T1000 (cell line): ENCODE results near the gene ANKLE1.

Experiments used
- DNase-seq: peaks from one replicate; lab custom pipeline; 2025; ENCODE audit warnings: mixed read lengths; lab: John Stamatoyannopoulos, UW

The ANKLE1 gene

GRCh38 chr19:17305517-17306284, 24.0 kb downstream of the ANKLE1 start, which contains the start of gene MRPL34:
Gene MRPL34 (plus strand): TSS chr19:17305872. CDS start chr19:17305893, 21 bp downstream.
- DNase-seq = peak; percentile 98

DNA sequence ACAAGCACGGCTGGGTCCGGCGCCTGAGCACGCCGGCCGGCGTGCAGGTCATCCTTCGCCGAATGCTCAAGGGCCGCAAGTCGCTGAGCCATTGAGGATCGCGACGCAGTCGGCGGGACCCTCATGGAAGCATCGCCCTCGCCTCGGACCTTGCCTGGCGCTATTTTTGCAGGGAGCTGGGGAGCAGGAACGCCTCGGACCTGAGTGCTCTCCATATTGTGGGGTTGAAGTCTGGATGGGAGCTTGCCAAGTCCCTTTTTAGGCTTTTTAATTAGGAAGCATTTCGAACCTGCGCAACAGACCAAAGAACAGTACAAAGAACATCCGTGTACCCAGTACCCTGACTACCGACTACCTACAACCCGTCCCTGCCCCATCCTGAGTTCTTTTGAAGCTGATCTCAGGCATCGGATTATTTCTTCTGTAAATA, 24.6 kb downstream of the ANKLE1 start:
- DNase-seq = no peak

GRCh38 chr19:17307876-17308377, 26.2 kb downstream of the ANKLE1 start:
- no peak for DNase-seq

GRCh38 chr19:17309198-17309964, 27.7 kb downstream of the ANKLE1 start, which contains the start of gene DDA1:
Gene DDA1 (plus strand): TSS chr19:17309563. CDS start chr19:17309655, 92 bp downstream.
- DNase-seq = peak; percentile 97

GRCh38 chr19:17309965-17310461, 28.3 kb downstream of the ANKLE1 start:
- DNase-seq = no peak

GRCh38 chr19:17311455-17312188, 29.9 kb downstream of the ANKLE1 start:
- DNase-seq = peak; percentile 62

GRCh38 chr19:17312189-17313113, 30.8 kb downstream of the ANKLE1 start:
- no peak for DNase-seq

- DNase-seq = no peak
Measured at GRCh38 chr19:17314007-17314593, 32.4 kb downstream of the ANKLE1 start.

GRCh38 chr19:17318966-17319365, 37.3 kb downstream of the ANKLE1 start:
- no peak for DNase-seq

- DNase-seq = no peak
Measured at GRCh38 chr19:17319473-17320238, 38.0 kb downstream of the ANKLE1 start.

DNA sequence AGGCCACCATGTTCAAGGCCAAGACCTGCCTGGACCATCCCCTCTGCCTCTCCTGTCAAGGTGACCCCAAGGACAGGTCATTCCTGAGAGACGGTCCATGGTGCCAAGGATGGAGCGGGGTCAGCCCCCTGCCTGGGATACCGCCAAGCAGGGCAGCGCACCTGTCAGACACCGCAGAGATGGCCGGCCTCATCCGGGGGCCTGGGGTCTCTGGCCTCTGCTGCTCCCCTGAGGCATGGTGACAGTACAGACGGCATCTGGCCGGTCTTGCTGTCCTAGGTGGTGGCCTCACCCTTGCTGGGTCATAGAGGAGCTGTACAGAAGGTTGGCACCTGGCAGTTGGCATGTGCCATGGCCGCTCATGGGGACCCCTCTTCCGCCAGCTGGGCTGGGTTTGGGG, 38.7 kb downstream of the ANKLE1 start:
- no peak for DNase-seq

DNA sequence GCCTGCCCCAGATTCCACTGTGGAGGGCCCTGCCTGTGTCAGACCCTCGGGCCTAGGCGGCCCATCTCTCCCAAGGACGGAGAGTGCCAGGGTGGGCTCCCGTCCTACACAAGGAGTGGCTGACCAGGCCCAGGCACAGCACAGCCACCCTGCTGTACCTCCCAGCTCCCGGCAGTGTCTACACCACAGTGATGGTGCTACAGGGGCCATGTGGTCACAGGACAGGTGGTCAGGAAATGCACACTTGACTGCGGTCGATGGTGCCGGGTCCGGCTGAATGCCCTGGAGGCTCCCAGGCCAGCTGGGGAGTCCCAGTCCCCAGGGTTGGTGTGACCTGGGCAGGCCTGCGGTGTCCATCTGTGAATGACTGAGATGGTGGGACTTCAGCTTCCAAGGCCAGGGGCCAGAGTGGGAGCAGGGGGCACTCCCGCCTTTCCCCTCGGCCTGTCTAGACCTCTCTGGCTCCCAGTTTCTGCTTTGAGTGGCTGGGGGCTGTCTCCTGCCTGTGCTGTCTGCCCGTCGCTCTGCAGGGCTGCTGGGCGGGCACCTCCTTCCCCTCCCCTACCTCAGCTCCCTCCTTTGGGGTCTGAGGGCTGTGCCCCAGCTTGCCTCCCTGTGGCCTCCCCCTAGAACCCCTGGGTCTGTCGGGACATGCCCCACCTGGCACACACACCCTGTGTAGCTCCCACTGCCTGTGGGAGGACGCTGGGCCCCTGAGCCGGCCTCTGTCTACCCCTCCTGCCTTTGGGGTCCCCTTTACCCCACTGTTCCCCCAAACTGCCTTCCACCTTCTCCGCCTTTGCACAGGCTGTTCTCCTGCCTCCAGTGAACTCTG, 40.2 kb downstream of the ANKLE1 start:
- DNase-seq = no peak

GRCh38 chr19:17322854-17323253, 41.2 kb downstream of the ANKLE1 start:
- no peak for DNase-seq

DNA sequence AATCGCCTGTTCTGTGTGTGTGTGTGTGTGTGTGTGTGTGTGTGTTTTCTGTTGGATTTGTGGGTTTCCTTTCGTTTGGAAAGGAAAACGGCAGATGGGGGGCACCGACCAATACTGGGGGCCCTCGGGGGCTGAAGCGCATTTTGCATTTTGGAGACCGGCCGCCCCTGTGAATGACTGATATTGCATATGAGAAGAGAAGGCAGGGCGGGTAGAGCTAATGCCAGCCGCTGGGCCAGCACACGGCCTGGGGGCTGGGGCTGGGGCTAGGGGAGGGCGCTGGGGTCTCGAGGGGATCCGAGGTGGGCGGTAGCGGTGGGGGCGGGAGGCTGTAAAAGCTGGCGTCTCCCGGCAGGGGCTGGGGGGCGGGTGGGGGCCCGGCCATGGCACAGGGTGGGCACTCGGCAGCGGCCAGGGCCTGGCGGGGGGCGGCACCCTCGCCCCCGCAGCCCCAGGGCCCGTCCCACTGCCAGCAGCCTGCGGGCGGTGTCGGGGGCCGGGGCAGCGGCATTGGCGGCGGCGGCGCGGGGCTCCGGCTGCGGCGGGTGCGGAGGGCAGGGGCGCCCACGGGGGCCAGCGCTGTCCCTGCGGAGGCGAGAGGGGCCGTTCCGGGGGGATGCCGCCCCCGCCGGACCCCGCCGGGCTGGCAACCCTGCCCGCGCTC, 41.7 kb downstream of the ANKLE1 start:
- no peak for DNase-seq

GRCh38 chr19:17323964-17324332, 42.2 kb downstream of the ANKLE1 start:
- DNase-seq = no peak

DNA sequence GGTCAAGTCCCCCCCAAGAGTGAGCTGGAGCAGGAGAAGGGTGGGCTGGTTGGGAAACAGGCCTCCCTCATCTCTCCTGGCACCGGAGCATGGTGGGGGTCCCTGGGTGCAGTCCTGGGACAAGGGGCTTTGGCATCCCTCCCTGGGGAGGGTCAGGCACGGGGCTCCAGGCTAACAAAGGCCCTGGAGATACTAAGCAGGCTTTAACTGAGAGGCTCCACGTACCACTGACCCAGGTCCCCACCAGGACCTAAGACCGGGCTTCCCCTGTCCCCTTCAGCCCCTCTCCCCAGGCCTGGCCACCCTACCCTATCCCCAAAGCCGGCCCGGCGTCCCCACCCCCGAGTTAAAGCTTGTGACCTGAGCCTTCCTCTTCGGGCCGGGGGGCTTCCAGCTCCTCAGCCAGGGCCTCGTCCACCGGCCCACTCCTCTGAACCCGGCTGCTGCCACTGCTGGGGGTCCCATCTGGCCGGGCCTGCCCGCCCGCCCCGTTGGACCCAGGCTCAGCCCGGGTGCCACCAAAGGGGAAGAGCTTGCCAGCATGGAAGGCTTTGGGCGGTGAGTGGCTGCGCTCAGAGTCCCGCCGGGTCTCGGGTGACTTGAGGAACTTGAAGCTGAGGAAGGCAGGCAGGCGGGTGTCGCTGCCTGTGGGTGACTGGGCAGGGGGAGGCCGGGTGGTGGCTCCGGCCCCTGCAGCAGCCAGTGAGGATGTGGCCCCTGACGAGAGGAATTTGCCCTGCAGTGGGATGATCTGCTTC, 42.8 kb downstream of the ANKLE1 start:
- DNase-seq = no peak

- DNase-seq = no peak
Measured at GRCh38 chr19:17325133-17325532, 43.4 kb downstream of the ANKLE1 start.
